Tibial artery (tissue), 4 donors: ENCODE data around the gene SUCLG2.
"Not testable (repeated sequence)": the region's sequence is repeated elsewhere in the genome, so short reads cannot be mapped to it uniquely, and the experiment has no call there.

Experiments used
- DNase-seq, 2 donors: peaks; one replicate each; pipeline ENCODE4 v3.0.0-alpha.2; 2019
- H3K27ac ChIP-seq, 2 donors: fragments of 200-600 bp; sonication (generic) in 1 of 2; 1 replicate in 1 of 2; 2 replicates in 1 of 2; pipeline ENCODE4 v1.5.1; 2018 to 2019; ENCODE audit warnings: mild to moderate bottlenecking in 1 of 2
- H3K27me3 ChIP-seq, 2 donors: fragments of 200-600 bp; sonication (generic) in 1 of 2; one replicate each; pipeline versions ENCODE4 v1.5.1 to v1.6.0; 2016 to 2019
- H3K36me3 ChIP-seq, 3 donors: fragments of 200-600 bp; sonication (generic) in 2 of 3; one replicate each; pipeline ENCODE4 v1.5.1; 2016 to 2019; ENCODE audit warnings: mild to moderate bottlenecking in 2 of 3
- H3K4me1 ChIP-seq, 4 donors: fragments of 200-600 bp; sonication (generic) in 2 of 4; 1 replicate in 3 of 4; 2 replicates in 1 of 4; pipeline ENCODE4 v1.5.1; 2016 to 2019
- H3K4me3 ChIP-seq, 2 donors: fragments of 200-600 bp; sonication (generic) in 1 of 2; 1 replicate in 1 of 2; 2 replicates in 1 of 2; pipeline ENCODE4 v1.5.1; 2018 to 2019; ENCODE audit warnings: mild to moderate bottlenecking in 2 of 2
- H3K9me3 ChIP-seq, 3 donors: fragments of 200-600 bp; sonication (generic) in 1 of 3; one replicate each; pipeline ENCODE4 v1.5.1; 2016 to 2019
- intact Hi-C: fragments of 100-400 bp; cut with DNase I; formaldehyde crosslinking; loops from one replicate; pipeline ENCODE4 v1.15.0; 2023; ENCODE audit warnings: low total_unique reads
- TF ChIP-seq, protein P1 (sequence below), 2 experiments: fragments of 200-600 bp in 1 of 2; fragments of 450-650 bp in 1 of 2; IDR thresholded peaks; one replicate each; pipeline ENCODE4 v1.5.1; 2017 to 2019; ENCODE audit warnings: antibody characterized with exemption in 2 of 2, mild to moderate bottlenecking in 1 of 2, moderate library complexity in 1 of 2

The SUCLG2 gene

GRCh38 chr3:67551361-67552016 lies 102.9 kb downstream of the SUCLG2 start:
- Histone ChIP-seq H3K9me3 (no peaks in the 10 kb centered on the region), H3K36me3 (peaks cover 0 to 4% (median 0%) of the 10 kb centered on the region in 3 donors), H3K4me3 (no peak overlapping the region), H3K27ac (no peak overlapping the region), H3K4me1 (no peaks in the 10 kb centered on the region), H3K27me3 (no peaks in the 10 kb centered on the region)
- no peak for DNase-seq
- TF ChIP-seq, protein P1, sequence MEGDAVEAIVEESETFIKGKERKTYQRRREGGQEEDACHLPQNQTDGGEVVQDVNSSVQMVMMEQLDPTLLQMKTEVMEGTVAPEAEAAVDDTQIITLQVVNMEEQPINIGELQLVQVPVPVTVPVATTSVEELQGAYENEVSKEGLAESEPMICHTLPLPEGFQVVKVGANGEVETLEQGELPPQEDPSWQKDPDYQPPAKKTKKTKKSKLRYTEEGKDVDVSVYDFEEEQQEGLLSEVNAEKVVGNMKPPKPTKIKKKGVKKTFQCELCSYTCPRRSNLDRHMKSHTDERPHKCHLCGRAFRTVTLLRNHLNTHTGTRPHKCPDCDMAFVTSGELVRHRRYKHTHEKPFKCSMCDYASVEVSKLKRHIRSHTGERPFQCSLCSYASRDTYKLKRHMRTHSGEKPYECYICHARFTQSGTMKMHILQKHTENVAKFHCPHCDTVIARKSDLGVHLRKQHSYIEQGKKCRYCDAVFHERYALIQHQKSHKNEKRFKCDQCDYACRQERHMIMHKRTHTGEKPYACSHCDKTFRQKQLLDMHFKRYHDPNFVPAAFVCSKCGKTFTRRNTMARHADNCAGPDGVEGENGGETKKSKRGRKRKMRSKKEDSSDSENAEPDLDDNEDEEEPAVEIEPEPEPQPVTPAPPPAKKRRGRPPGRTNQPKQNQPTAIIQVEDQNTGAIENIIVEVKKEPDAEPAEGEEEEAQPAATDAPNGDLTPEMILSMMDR (IDR thresholded peaks at IDR 0.05): no peak
- intact Hi-C loops: no loop called here

GRCh38 chr3:67550541-67550940 lies 103.9 kb downstream of the SUCLG2 start:
- Histone ChIP-seq H3K4me1 (no peaks in the 10 kb centered on the region), H3K36me3 (peaks cover 0 to 4% (median 0%) of the 10 kb centered on the region in 3 donors), H3K27me3 (no peaks in the 10 kb centered on the region), H3K4me3 (no peak overlapping the region), H3K9me3 (no peaks in the 10 kb centered on the region), H3K27ac (no peak overlapping the region)
- intact Hi-C loops: no loop called here
- TF ChIP-seq, protein P1 (IDR thresholded peaks at IDR 0.05): no peak
- DNase-seq: no peak

GRCh38 chr3:67542502-67543250 lies 111.7 kb downstream of the SUCLG2 start:
- H3K4me1 ChIP-seq, H3K27me3 ChIP-seq, H3K27ac ChIP-seq, intact Hi-C loops, DNase-seq, H3K36me3 ChIP-seq, H3K4me3 ChIP-seq, H3K9me3 ChIP-seq: not testable (repeated sequence)

GRCh38 chr3:67540198-67540894 lies 114.1 kb downstream of the SUCLG2 start:
- no peaks in the 10 kb centered on the region for H3K4me1 ChIP-seq
- no peak overlapping the region for H3K27ac ChIP-seq
- TF ChIP-seq, protein P1 (IDR thresholded peaks at IDR 0.05): no peak
- intact Hi-C loops: no loop called here
- DNase-seq: no peak
- H3K9me3 ChIP-seq: no peaks in the 10 kb centered on the region
- H3K4me3 ChIP-seq: no peak overlapping the region
- H3K27me3 ChIP-seq: no peaks in the 10 kb centered on the region
- peaks cover 0 to 4% (median 0%) of the 10 kb centered on the region in 3 donors for H3K36me3 ChIP-seq

DNA sequence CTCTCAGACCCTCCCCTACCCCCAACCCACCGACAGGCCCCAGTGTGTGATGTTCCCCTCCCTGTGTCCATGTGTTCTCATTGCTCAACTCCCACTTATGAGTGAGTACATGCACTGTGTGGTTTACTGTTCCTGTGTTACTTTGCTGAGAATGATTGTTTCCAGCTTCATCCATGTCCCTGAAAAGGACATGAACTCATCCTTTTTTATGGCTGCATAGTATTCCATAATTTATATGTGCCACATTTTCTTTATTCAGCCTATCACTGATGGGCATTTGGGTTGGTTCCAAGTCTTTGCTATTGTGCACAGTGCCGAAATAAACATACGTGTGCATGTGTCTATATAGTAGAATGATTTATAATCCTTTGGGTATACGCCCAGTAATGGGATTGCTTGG lies 117.2 kb downstream of the SUCLG2 start:
- intact Hi-C loops, H3K9me3 ChIP-seq, H3K4me3 ChIP-seq, H3K4me1 ChIP-seq, H3K27ac ChIP-seq, DNase-seq, H3K36me3 ChIP-seq, H3K27me3 ChIP-seq: not testable (repeated sequence)

GRCh38 chr3:67535006-67535405 lies 119.4 kb downstream of the SUCLG2 start:
- DNase-seq: no peak
- TF ChIP-seq, protein P1 (IDR thresholded peaks at IDR 0.05): no peak
- Histone ChIP-seq H3K27ac (no peak overlapping the region), H3K36me3 (no peaks in the 10 kb centered on the region), H3K9me3 (no peaks in the 10 kb centered on the region), H3K27me3 (no peaks in the 10 kb centered on the region), H3K4me1 (peaks cover 0 to 8% (median 0%) of the 10 kb centered on the region in 4 donors), H3K4me3 (no peak overlapping the region)
- intact Hi-C loops: no loop called here
